ENCODE data around the gene CES3.

GRCh38 chr16:66943426-66944053 lies 17.5 kb upstream of the CES3 start:
- no peak for TF ChIP-seq RAD21 (IDR thresholded peaks at IDR 0.05)
- TF ChIP-seq CTCF (IDR thresholded peaks at IDR 0.05; ENCODE audit: low read depth, low read length, missing input control) = no peak
- no peak for TF ChIP-seq GABPA (IDR thresholded peaks at IDR 0.05 in 1 of 2, conservative IDR thresholded peaks at IDR 0.05 in 1 of 2)
- no peak for TF ChIP-seq TAF1 (conservative IDR thresholded peaks at IDR 0.05)
- TF ChIP-seq RXRA (IDR thresholded peaks at IDR 0.05) = no peak
- no peak for TF ChIP-seq ATF3 (IDR thresholded peaks at IDR 0.05)
- TF ChIP-seq YY1 (IDR thresholded peaks at IDR 0.05) = no peak
- TF ChIP-seq HNF4G (IDR thresholded peaks at IDR 0.05) = no peak
- TF ChIP-seq FOXA1 (IDR thresholded peaks at IDR 0.05) = no peak
- TF ChIP-seq REST (IDR thresholded peaks at IDR 0.05) = no peak
- no peak for TF ChIP-seq HNF4A (conservative IDR thresholded peaks at IDR 0.05)
- TF ChIP-seq EGR1 (IDR thresholded peaks at IDR 0.05; ENCODE audit: low read depth in 2 of 2) = no peak
- no peak for TF ChIP-seq JUND (IDR thresholded peaks at IDR 0.05)
